ENCODE measurements around the gene SPATA13.

- TF ChIP-seq POLR2A (IDR thresholded peaks at IDR 0.05): no peak
- no peak for TF ChIP-seq POLR2AphosphoS5 (IDR thresholded peaks at IDR 0.05)
Measured at GRCh38 chr13:24217601-24218281, 57.2 kb downstream of the SPATA13 start.
